ENCODE results near the gene CDC42EP5.
A peak's percentile ranks its signal among the peaks of the same experiment; 100 is the strongest.
"Not testable (repeated sequence)": the region's sequence is repeated elsewhere in the genome, so short reads cannot be mapped to it uniquely, and the experiment has no call there.

CDC42EP5 gene, protein sequence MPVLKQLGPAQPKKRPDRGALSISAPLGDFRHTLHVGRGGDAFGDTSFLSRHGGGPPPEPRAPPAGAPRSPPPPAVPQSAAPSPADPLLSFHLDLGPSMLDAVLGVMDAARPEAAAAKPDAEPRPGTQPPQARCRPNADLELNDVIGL

DNA sequence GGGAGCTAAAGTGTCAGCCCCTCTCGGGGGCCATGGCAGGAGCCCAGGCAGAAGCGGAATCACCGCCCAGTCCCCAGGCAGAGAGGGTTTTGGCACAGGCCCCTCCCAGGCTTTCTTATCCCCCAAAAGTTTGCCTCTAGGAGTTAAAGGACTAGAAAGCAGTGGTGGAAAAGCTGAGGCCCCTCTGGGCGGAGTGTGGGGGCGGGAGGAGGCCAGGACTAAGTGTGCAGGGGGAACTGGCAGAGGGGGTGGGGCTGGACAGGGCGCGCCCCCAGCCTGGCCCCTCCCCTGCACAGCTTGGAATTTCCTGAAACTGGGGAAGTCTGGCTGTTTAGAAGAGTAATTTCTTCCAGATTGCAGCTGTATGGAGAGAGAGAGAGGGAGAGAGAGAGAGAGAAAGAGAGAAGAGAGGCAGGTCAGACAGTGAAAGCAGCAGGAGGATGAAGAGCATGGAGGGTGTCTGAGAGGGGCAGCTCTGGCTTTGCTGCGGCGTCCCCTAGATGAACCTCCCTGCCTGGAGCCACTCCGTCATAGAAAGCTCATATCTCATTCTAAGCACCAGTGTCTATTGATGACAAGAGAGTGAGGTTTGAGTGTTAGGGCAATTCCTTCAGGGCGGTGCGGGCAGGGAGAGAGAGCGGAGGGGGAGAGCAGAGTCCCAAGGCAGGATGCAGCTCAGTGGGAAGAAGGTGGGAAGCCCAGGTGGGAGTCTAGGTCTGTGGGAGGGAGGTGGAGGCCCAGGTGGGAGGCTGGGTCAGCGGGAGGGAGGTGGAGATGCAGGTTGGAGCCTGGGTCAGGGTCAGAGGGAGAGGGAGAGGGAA lies at the start of gene CDC42EP5:
CDC42EP5 (minus strand) TSS at position 226 of the 821 bp plus-strand sequence. CDS start 7,749 bp downstream, outside the sequence.
- TF ChIP-seq, protein P1, sequence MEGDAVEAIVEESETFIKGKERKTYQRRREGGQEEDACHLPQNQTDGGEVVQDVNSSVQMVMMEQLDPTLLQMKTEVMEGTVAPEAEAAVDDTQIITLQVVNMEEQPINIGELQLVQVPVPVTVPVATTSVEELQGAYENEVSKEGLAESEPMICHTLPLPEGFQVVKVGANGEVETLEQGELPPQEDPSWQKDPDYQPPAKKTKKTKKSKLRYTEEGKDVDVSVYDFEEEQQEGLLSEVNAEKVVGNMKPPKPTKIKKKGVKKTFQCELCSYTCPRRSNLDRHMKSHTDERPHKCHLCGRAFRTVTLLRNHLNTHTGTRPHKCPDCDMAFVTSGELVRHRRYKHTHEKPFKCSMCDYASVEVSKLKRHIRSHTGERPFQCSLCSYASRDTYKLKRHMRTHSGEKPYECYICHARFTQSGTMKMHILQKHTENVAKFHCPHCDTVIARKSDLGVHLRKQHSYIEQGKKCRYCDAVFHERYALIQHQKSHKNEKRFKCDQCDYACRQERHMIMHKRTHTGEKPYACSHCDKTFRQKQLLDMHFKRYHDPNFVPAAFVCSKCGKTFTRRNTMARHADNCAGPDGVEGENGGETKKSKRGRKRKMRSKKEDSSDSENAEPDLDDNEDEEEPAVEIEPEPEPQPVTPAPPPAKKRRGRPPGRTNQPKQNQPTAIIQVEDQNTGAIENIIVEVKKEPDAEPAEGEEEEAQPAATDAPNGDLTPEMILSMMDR (IDR thresholded peaks at IDR 0.05) = no peak
- Histone ChIP-seq H3K4me3 (peak within 1 kb of the TSS; percentile 71), H3K27ac (peak within 1 kb of the TSS; percentile 42 to 84)
- DNase-seq (ENCODE audit: low spot score) = no peak

DNA sequence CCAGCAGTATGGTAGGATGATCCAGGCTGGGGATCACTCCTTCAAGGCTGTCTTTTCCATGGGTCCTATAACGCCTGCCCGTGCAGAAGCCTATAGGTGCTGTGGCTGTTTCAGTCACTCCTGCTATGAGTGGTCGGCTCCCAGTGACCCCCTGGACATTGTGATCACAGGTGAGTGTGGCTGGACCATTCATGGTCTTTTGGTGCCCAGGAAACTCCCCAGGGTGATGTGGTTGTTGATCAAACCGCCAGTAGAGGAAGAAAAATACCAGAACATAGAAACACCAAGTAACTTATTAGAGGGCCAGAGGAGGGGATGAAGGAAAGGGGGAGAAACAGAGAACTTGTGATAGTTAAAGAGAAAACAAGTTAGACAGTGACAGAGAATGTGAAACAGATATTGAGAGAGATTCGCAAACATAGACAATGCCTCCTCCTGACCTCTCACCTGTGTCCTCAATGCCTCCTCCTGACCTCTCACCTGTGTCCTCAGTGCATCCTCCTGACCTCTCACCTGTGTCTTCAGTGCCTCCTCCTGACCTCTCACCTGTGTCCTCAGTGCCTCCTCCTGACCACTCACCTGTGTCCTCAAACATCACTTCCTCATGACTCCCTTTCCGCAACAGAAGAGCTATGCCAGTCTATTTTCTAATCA lies 48.9 kb upstream of the CDC42EP5 start:
- no peak for DNase-seq (ENCODE audit: low spot score)
- TF ChIP-seq, protein P1 (IDR thresholded peaks at IDR 0.05) = no peak
- no peak overlapping the region for H3K4me3 ChIP-seq
- no peak overlapping the region for H3K27ac ChIP-seq

DNA sequence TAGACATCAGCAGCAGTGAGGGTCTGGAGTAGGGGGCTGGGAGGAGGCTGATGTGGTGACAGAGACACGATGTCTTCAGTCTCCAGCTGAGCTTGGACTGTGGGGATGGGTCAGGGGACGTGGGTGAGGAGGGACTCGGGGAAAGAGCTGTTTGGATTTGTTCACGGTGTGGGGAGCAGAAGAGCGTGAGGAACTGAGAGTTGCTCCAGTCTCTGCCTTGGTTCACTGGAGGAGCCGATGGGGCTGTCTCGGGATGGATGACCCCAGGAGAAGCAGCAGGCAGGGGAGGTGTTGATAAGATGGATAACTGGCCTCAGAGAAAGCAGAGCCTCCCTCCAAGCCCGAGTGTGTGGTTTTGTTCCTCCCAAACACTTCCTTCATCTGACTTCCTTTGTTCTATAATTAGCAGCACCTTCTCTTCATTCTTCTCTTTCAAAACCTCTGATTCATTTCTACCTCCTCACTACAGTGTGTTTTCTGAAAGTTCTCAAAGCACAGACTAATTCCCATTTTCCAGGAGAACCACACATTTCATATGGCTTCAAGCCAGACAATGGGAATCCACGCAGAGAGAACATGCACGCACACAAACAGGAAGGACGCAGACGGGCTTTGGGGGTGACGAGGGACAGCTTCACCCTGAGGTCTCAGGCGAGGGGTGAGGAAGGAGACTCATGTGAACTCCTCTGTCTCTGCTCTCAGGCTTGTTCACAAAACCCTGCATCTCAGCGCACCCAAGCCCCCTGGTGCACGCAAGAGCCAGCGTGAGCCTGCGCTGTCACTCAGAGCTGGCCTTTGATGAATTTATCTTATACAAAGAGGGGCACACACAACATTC lies 48.1 kb upstream of the CDC42EP5 start:
- TF ChIP-seq, protein P1 (IDR thresholded peaks at IDR 0.05) = no peak
- Histone ChIP-seq H3K27ac (no peak overlapping the region), H3K4me3 (no peak overlapping the region)
- DNase-seq (ENCODE audit: low spot score) = no peak

DNA sequence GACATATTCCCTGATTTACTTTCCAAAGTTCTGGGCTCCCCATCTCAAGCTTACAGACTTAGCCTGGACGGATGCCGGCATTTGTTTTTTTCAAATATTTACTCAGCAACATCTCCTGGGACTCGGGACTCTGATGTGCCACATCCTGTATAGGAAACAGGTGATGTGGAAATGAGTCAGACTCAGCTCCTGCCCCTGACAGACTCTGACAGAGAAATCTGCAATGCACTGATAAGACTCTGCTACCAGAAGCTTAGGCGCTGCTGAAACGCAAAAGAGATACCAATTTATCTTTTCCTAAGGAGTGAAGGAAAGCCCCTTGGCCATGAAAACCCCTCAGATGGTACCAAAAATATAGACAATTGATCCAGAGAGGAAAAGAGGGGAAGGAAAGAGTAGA lies 45.7 kb upstream of the CDC42EP5 start:
- Histone ChIP-seq H3K27ac (no peak overlapping the region), H3K4me3 (no peak overlapping the region)
- no peak for DNase-seq (ENCODE audit: low spot score)
- TF ChIP-seq, protein P1 (IDR thresholded peaks at IDR 0.05) = no peak

DNA sequence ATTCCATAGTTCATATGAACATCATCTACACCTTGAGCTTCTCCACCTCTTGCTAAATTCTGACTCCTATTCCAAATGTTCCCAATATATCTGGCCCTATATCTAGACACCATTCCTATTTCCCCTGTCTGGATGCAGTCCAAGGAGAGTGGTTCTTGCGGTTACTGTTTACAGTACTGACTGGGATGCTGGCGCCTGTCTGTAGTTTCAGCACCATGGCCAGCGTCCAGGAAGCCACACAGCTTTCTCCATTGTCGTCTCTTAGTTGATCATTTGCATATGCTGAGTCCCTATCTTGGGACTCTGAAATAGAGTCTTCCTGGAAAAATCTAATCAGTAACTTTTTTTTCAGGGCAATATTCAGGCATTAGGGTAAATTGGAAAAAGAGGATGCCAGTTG lies 44.4 kb upstream of the CDC42EP5 start:
- TF ChIP-seq, protein P1 (IDR thresholded peaks at IDR 0.05) = no peak
- H3K27ac ChIP-seq = no peak overlapping the region
- DNase-seq (ENCODE audit: low spot score) = no peak

DNA sequence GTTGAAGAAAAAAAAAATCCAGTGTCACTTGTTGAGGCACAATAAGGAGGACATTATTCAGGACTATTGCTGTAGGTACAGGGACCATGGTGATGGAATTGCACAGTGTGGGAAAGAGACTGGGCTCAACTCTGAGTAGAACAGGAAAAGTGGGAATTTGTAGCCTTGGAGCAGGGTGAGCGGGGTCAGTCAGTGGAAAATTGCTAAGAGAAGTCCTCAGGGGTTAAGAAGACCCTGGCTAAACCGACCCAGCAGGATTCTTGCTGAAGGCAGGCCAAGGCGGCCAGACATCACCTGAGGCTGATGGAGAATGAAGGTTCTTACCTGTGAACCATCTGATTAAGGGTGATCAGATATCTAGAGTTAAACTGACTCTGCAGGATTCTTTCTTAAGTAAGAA lies 42.1 kb upstream of the CDC42EP5 start:
- Histone ChIP-seq H3K4me3 (no peak overlapping the region), H3K27ac (no peak overlapping the region)
- no peak for DNase-seq (ENCODE audit: low spot score)
- TF ChIP-seq, protein P1 (IDR thresholded peaks at IDR 0.05) = no peak

More for the DNA sequence above, 44.4 kb upstream of the CDC42EP5 start:
- no peak overlapping the region for H3K4me3 ChIP-seq

DNA sequence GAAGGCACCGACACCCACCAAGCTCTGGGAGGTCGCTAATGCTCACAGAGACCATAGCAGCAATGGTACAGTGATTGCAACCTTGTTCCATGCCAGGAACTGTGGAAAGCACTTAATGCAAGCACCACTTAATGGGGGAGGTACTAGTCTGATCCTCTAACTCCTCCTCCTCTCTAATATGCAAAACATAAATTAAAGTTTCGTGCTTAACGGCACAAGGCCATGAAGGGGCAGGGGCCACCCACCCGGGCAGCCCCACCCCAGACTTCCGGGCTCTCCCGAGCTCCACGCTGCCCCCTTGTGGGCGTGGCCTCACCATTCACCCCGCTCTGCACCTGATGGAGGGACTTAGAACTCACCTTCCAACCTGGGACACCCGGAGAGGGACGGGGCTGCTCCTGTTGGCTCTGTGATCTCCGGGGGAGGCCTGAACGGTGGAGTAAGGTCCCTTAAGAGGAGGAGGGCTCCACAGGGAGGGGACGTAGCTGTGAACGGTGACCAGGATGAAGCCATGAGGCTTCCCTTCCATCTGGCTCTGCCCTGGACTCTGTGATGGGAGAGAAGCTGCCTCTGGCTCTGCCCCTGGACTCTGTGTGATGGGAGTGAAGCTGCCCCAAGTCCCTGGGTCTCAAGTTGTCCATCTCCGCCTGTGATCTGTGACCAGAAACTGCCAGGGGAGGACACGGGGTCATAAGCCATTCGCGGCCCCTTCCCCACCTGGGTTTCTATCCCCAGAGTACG lies 36.3 kb upstream of the CDC42EP5 start:
- H3K27ac ChIP-seq; DNase-seq (ENCODE audit: low spot score); H3K4me3 ChIP-seq: not testable (repeated sequence)

DNA sequence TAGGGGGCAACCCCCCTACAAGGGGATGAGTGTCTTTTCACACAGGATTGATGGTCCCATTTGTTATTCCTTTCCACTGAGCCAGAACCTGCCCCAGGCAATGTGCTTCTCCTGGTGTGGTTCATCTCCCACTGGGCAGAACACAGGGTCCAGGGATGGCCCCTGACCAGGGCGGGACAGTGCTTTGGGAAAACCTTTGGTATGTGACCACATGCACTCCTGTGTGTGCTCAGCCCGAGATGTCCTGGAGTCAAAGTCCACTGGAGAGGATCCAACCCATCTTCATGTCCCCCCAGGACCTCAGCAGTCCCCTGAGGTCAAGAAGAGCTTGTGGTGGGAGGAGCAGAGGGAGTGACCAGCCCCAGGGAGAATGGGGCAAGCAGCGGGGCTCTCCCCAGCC lies 35.4 kb upstream of the CDC42EP5 start:
- H3K4me3 ChIP-seq; DNase-seq (ENCODE audit: low spot score); H3K27ac ChIP-seq: not testable (repeated sequence)

Data from coronary artery (tissue), 2 donors.